ENCODE measurements around the gene C19orf25.

C19orf25 gene

DNA sequence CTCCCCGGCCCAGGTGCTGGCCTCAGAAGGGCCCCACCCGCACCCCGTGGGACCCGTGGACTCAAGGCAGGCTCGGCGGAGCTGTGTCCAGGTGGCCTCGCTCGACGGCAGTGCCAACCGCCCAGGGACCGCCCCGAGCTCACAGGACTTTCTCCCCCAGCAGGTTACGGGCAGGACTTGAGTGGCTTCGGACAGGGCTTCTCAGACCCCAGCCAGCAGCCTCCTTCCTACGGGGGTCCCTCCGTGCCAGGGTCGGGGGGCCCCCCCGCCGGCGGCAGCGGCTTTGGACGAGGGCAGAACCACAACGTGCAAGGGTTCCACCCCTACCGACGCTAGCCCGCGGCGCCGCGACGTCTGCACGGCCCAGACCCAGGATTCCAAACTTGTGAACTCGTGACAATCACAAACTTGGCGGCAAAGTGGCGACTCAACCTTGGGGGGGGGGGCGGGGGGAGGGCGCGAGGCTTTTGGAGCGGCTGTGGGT is 44.4 kb downstream of the C19orf25 start:
- no peak for ATAC-seq
- Mint-ChIP-seq H3K36me3 (ENCODE audit: low read depth) (peaks cover 15% of the 10 kb centered on the region), H3K9me3 (no peaks in the 10 kb centered on the region), H3K4me1 (peaks cover 16% of the 10 kb centered on the region), H3K27ac (no peak overlapping the region), H3K4me3 (no peak overlapping the region), H3K27me3 (no peaks in the 10 kb centered on the region)
- no peak for DNase-seq

DNA sequence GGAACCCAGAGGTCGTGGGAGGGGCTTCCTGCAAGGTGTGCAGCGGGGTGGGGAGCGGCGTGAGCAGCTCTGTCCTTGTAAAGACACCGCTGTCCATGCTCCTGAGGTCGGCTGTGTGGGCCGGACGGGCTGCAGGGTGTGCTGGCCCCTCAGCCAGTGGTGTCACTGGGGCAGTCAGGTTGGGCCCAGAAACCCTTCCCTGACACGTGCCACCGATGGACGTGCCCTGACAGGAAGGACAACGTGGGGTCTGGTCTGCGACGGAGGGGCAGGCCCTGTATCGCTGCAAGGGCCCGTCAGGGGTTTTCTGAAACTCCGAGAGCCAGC is 45.0 kb downstream of the C19orf25 start:
- Mint-ChIP-seq H3K4me1 (peaks cover 10% of the 10 kb centered on the region), H3K27ac (no peak overlapping the region), H3K27me3 (no peaks in the 10 kb centered on the region), H3K9me3 (no peaks in the 10 kb centered on the region), H3K4me3 (no peak overlapping the region), H3K36me3 (ENCODE audit: low read depth) (peaks cover 9% of the 10 kb centered on the region)
- ATAC-seq = no peak
- DNase-seq = no peak

DNA sequence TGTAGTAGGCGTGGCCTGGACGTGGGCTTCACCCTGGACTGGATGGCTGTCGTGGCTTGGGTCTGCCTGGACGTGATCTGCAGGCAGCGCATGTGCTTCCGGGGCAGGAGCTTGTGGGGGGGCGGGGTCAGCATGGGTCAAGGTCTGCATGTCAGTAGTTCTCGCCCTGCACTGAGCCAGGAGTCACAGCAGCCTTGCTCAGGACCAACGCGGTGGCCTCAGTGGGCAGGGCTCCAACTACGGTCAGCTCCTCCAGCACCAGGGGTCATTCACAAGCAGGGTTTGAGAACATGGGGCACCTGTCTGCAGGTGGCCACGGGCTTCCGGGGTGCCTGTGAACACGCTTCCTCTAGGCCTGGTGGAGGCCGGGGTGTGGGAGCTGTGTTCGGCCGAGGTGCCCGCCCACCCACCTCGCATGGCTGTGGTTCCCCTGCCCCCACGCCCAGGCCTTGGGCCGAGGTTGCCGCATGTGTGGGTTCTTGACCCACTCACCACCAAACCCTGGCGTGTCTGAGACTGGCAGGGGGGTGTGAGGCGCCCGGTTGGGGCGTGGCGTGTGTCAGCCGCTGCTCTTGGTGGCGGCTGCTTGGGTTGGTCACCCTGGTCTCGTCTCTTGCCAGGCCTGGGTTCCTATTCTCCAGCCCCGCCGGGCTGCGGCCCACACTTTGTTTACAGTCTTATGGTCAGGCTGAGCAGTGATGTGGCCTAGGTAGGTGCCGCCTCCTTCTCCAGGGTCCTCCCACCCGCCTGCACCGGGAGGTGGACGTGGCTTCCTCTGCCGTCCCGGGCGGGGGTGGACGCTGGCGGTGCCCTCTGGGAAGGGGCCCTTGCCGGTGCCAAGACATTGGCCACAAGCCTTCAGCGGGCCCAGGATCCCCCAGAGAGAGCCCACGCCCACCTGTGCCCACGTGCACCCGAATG is 45.6 kb downstream of the C19orf25 start:
- ATAC-seq (no peak), DNase-seq (no peak)
- Mint-ChIP-seq H3K27me3 (no peaks in the 10 kb centered on the region), H3K36me3 (ENCODE audit: low read depth) (peaks cover 8% of the 10 kb centered on the region), H3K27ac (no peak overlapping the region), H3K9me3 (no peaks in the 10 kb centered on the region), H3K4me3 (no peak overlapping the region), H3K4me1 (peaks cover 9% of the 10 kb centered on the region)

DNA sequence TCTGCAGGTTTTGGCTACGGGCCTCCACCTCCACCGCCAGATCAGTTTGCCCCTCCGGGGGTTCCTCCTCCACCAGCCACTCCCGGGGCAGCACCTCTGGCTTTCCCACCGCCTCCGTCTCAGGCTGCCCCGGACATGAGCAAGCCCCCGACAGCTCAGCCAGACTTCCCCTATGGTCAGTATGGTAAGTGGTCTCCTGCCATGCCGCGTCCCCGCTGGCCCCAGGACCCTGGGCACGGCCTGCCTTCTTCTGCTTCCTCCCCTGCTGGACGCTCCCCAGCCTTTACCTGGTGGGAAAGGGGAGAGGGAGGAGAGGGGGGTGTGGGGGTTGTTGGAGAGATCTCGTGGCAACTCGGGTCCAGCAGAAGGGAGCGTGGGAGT is 46.5 kb downstream of the C19orf25 start:
- H3K9me3 Mint-ChIP-seq = no peaks in the 10 kb centered on the region
- no peak for DNase-seq
- no peak for ATAC-seq
- peaks cover under 1% of the 10 kb centered on the region for H3K4me1 Mint-ChIP-seq
- H3K27ac Mint-ChIP-seq = no peak overlapping the region
- H3K4me3 Mint-ChIP-seq = no peak overlapping the region
- peaks cover 8% of the 10 kb centered on the region for H3K36me3 Mint-ChIP-seq (ENCODE audit: low read depth)
- no peaks in the 10 kb centered on the region for H3K27me3 Mint-ChIP-seq

DNA sequence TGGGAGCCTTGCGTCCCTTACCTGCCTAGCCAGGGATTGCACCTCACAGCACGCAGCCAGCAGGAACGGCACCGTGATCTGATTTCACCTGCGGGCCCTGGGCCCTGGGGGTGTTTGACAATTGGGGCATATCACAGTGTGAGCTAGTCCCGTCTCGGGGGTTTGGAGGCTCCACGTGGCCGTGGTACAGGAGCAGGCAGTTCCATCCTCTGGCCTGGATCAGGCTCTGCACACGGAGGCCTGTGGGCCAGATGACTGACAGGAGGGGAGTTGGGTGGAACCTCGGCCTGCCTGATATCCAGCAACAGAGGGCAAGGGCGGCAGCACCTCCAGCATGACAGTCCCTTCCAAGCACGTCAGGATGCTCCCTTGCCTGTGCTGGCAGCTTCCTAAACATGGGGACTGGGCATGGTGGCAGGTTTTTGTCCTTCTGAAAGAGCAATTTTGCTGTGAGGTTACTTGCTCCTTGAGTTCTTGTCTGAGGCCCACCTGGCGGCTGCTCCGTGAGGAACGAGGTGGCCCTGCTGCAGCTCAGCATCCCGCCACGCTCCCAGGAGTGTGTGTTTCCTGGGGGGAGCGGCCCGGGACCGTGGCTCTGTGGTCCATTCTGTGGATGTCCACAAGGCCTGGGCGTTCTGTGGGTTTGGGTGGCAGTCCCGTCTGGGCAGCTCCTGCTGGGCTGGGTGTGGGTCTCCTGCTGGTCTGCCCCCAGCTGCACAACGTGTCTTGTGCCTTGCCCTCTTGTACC is 47.1 kb downstream of the C19orf25 start:
- H3K4me3 Mint-ChIP-seq = no peak overlapping the region
- peaks cover 8% of the 10 kb centered on the region for H3K36me3 Mint-ChIP-seq (ENCODE audit: low read depth)
- DNase-seq = no peak
- H3K27ac Mint-ChIP-seq = no peak overlapping the region
- H3K27me3 Mint-ChIP-seq = no peaks in the 10 kb centered on the region
- H3K4me1 Mint-ChIP-seq = no peaks in the 10 kb centered on the region
- no peak for ATAC-seq
- no peaks in the 10 kb centered on the region for H3K9me3 Mint-ChIP-seq

DNA sequence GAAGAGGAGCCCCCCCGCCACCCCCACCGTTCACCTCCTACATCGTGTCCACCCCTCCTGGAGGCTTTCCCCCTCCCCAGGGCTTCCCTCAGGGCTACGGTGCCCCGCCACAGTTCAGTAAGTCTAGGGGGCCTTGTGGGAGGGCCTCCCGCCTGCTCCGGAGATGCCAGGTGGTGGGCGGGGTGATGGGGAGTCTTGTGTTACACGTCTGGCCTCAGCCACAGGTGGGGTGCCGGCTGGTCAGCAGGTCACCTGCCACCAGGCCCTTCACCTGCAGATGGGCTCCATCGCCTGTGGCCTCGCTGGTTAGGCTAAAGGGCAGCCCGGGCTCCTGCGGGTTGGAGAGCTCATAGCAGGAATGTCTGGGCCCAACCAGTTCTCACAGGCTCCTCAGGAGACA is 48.8 kb downstream of the C19orf25 start:
- H3K36me3 Mint-ChIP-seq (ENCODE audit: low read depth) = peaks cover 15% of the 10 kb centered on the region
- ATAC-seq (no peak), DNase-seq (no peak)
- H3K4me3 Mint-ChIP-seq = no peak overlapping the region
- H3K27me3 Mint-ChIP-seq = no peaks in the 10 kb centered on the region
- H3K4me1 Mint-ChIP-seq = no peaks in the 10 kb centered on the region
- H3K27ac Mint-ChIP-seq = no peak overlapping the region
- no peaks in the 10 kb centered on the region for H3K9me3 Mint-ChIP-seq

DNA sequence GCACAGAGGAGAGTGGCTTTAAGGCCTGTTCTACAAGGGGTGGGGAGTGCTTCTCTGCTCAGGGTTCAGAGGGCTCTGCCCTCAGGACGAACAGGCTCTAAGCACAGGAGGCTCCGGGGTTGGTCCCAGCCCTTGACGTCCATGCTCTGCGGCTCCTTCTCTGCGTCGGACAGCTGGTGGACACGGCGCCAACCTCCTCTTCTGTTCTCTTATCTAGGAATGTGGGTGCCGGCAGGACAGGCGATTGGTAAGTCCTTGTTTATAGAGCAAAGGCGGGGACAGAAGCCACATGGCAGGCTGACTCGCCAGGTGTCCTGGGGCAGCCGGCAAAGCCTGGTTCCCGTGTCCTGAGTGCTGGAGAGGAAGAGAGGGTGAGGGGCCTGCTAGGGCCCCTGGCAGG is 49.3 kb downstream of the C19orf25 start:
- Mint-ChIP-seq H3K36me3 (ENCODE audit: low read depth) (peaks cover 19% of the 10 kb centered on the region), H3K9me3 (no peaks in the 10 kb centered on the region), H3K4me1 (no peaks in the 10 kb centered on the region), H3K27ac (no peak overlapping the region), H3K27me3 (no peaks in the 10 kb centered on the region), H3K4me3 (no peak overlapping the region)
- no peak for ATAC-seq
- no peak for DNase-seq

DNA sequence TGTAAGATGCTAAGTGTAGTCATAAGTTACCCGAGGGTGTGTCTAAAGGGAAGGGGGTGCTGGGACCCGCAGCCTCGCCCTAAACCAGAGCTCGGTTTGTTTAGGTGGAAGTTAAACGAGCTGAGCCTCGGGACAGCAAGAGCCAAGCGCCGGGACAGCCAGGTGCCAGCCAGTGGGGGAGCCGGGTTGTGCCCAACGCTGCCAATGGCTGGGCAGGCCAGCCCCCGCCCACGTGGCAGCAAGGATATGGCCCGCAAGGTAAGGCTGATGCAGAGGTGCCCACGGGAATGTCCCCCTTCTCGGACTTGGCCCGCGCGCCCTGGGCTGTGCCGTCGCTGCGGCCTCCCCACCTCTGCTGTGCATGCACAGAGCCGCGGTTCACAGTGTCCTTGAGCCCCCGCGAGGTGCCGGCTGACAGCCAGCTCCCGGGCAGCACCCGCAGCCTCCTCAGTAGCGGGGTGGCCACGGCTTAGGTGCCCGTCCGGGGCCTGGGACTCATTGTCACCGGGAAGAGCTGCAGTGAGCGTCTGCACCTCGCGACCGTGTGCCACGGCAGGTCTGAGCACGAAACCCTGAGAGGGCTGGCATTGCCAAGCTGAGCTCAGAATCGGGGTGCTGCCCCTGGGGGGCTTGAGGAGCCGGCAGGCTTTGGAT is 50.1 kb downstream of the C19orf25 start:
- H3K27ac Mint-ChIP-seq = no peak overlapping the region

DNA sequence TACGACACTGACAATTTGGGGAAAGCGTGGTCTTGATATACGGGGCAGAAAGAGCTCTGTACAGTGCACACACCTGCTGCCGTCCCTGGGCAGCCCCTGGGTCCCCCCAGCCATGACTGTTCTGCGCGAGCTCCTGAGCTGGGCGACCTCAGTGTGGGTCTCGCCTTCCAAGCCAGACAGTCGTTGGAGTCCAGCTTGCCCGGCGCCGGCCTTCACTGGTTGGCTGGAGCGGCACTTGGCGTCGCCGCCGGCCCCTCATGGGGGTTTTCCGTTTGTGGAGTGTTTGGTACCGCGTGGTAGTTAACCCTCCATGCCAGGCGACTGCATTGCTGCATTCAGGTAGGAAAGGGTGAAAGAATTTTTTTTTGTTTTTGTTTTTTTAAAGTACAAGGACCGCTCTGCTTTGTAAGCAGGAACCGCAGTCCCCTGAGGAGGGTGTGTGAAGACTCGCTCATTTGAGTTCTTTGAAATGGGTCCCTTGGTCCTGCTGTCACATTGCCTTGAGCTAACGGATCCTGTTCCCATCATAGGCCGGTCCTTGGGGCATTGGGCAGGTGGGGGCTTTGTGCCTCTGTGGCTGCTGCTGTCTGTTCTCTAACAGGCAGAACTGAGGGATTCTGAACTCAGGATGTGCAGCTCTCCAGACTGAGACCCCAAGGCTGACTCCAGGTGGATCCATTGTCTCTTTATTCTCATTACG is 51.6 kb downstream of the C19orf25 start:
- Mint-ChIP-seq H3K4me1 (no peaks in the 10 kb centered on the region), H3K4me3 (no peak overlapping the region), H3K27ac (no peak overlapping the region), H3K9me3 (no peaks in the 10 kb centered on the region), H3K27me3 (no peaks in the 10 kb centered on the region), H3K36me3 (ENCODE audit: low read depth) (peaks cover 30% of the 10 kb centered on the region)
- DNase-seq = no peak
- no peak for ATAC-seq

More for the DNA sequence above, 50.1 kb downstream of the C19orf25 start:
- no peaks in the 10 kb centered on the region for H3K4me1 Mint-ChIP-seq
- no peaks in the 10 kb centered on the region for H3K27me3 Mint-ChIP-seq
- ATAC-seq = no peak
- no peak for DNase-seq
- peaks cover 22% of the 10 kb centered on the region for H3K36me3 Mint-ChIP-seq (ENCODE audit: low read depth)
- H3K4me3 Mint-ChIP-seq = no peak overlapping the region
- H3K9me3 Mint-ChIP-seq = no peaks in the 10 kb centered on the region

DNA sequence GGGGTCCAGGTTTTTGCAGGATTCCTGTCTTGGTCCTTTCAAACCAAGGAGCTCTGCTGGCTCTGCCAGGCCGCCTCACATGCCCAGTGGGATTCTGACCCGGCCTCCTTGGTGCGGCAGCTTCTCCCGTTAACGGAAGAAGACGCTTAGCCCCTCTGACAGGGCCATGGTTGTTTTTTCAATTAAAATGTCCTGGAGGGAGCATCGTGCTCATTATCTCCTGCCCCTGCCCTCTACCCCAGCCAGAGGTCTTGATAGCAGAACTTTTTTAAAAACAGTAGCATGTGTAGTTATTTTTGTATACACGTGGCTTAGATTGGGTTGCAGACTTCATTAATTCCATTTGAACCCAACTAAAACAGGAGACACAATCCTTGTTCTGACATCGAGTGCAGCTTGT is 52.3 kb downstream of the C19orf25 start:
- Mint-ChIP-seq H3K36me3 (ENCODE audit: low read depth) (peaks cover 32% of the 10 kb centered on the region), H3K4me3 (no peak overlapping the region), H3K9me3 (no peaks in the 10 kb centered on the region), H3K27me3 (no peaks in the 10 kb centered on the region), H3K4me1 (no peaks in the 10 kb centered on the region), H3K27ac (no peak overlapping the region)
- no peak for ATAC-seq
- DNase-seq = no peak

DNA sequence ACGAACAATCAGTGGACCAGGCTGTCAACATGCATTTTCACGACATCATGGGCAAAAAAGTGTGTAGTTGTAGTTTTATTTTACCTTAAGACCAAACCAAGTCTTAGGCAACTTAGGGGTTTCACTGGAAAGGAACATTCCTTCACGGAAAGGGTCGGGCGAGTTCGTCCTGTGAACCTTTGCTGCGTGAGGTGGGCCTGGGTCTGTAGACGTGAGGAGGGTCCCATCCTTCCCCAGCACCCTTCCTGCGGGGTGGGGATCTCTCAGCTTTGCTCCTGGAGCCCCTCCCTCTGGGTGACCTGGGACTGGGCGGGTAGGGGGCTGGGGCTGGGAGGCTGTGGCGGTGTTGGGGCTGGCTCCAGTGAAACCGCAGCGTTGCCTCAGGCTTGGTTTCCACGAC is 53.1 kb downstream of the C19orf25 start:
- H3K4me3 Mint-ChIP-seq = no peak overlapping the region
- H3K27me3 Mint-ChIP-seq = no peaks in the 10 kb centered on the region
- no peaks in the 10 kb centered on the region for H3K9me3 Mint-ChIP-seq
- no peak overlapping the region for H3K27ac Mint-ChIP-seq
- DNase-seq (no peak), ATAC-seq (no peak)
- no peaks in the 10 kb centered on the region for H3K4me1 Mint-ChIP-seq
- peaks cover 34% of the 10 kb centered on the region for H3K36me3 Mint-ChIP-seq (ENCODE audit: low read depth)

DNA sequence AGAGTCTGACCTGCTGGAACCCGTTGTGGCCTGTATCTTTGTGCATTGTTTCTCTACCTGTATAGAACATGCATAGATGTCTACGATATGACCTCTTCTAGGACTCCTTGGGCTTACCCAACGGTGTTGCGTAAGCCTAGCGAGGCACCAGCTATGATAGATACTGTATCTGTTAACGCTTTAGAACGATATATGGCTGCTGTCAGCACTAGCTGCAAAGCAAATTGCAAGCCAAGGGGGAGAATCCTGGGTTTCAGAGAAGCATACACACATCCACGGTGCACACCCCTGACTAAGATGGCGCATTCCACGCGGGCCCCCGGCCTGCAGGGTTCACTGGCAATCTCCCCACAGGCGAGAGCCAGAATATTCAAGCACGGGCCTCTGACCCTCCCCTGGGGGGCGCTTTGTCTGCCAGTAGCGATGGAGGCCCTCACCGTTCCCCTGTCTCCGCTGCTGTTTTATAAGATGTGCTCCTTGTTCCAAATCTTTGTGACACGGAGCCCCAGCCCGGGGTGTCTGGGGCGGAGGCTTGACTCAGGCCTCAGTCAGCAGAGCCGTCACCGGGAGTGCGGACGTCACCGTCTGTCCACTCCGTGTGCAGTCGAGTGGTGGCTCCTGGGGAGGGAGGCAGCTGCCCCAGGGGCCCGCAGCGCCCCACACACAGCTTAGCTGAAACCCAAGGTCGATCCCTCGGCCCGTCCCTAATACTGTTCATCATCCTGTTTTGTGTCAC is 53.7 kb downstream of the C19orf25 start:
- Mint-ChIP-seq H3K27ac (no peak overlapping the region), H3K4me1 (no peaks in the 10 kb centered on the region), H3K27me3 (no peaks in the 10 kb centered on the region), H3K36me3 (ENCODE audit: low read depth) (peaks cover 37% of the 10 kb centered on the region), H3K4me3 (no peak overlapping the region), H3K9me3 (no peaks in the 10 kb centered on the region)
- ATAC-seq = no peak
- DNase-seq = no peak

DNA sequence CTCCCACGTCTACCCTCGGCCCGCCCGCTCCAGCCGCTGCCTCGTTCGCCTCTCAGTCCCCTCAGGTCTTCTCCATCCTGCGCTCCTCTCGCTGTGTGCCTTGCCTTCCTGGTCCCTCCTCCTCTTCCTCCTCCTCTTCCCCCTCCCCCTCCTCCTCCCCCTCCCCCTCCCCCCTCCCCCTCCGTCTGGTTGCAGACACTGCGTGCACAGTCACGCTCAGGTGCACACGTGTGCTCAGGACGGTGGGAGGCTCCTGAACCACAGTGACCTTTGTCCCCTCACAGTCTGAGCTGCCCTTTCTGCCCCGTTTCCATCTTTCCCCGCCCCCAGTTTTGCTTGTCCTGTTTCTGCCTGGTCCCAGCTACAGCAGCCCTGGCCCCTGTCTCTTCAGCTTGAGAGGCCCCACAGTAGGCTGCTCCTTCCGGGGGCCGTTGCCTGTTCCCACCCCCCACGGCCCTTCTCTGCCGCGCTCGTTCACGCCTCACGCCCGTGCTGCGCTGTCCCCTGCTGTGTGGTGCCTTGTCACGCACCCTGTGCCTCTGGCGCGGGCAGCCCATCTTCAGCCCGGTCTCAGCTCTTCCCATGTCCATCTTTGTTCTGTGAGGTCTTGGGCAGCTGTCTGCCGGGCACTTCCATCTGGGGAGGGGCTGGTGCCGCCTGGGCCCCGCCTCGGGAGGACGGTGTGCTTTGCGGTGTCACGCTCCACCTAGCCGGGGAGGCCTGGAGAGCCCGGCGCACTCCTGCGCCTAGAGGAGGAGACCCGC is 54.6 kb downstream of the C19orf25 start:
- no peak overlapping the region for H3K27ac Mint-ChIP-seq

More for the DNA sequence above, 54.6 kb downstream of the C19orf25 start:
- H3K27me3 Mint-ChIP-seq = no peaks in the 10 kb centered on the region
- H3K4me3 Mint-ChIP-seq = no peak overlapping the region
- DNase-seq = no peak
- H3K4me1 Mint-ChIP-seq = no peaks in the 10 kb centered on the region
- no peaks in the 10 kb centered on the region for H3K9me3 Mint-ChIP-seq
- no peak for ATAC-seq
- peaks cover 41% of the 10 kb centered on the region for H3K36me3 Mint-ChIP-seq (ENCODE audit: low read depth)

Measured in activated naive CD8-positive, alpha-beta T cell treated with anti-CD3 and anti-CD28 coated beads, Interleukin-2, amount 50 U/mL, for 24 hours (primary cell).